ENCODE data around the gene RRAGC.

RRAGC gene

GRCh38 chr1:38829368-38829767 lies 30.2 kb downstream of the RRAGC start:
- no peak for DNase-seq (ENCODE audit: low spot score)
- no peak for TF ChIP-seq CTCF (IDR thresholded peaks at IDR 0.05; ENCODE audit: borderline replicate concordance, control extremely low read depth, extremely low read depth, insufficient read depth, missing control alignments)
- in situ Hi-C loops (cut with MboI; ENCODE audit: low sequenced_read_pairs, unreplicated experiment), result no loop called here

- in situ Hi-C loops (cut with MboI; ENCODE audit: low sequenced_read_pairs, unreplicated experiment), result no loop called here
Observed at GRCh38 chr1:38827318-38827717, 32.3 kb downstream of the RRAGC start.

GRCh38 chr1:38826886-38827285 lies 32.7 kb downstream of the RRAGC start:
- no peak for TF ChIP-seq CTCF (IDR thresholded peaks at IDR 0.05; ENCODE audit: borderline replicate concordance, control extremely low read depth, extremely low read depth, insufficient read depth, missing control alignments)
- DNase-seq (ENCODE audit: low spot score), result no peak

More at GRCh38 chr1:38827318-38827717, 32.3 kb downstream of the RRAGC start:
- TF ChIP-seq CTCF (IDR thresholded peaks at IDR 0.05; ENCODE audit: borderline replicate concordance, control extremely low read depth, extremely low read depth, insufficient read depth, missing control alignments), result no peak
- no peak for DNase-seq (ENCODE audit: low spot score)

GRCh38 chr1:38826262-38826661 lies 33.3 kb downstream of the RRAGC start:
- TF ChIP-seq CTCF (IDR thresholded peaks at IDR 0.05; ENCODE audit: borderline replicate concordance, control extremely low read depth, extremely low read depth, insufficient read depth, missing control alignments), result no peak
- in situ Hi-C loops (cut with MboI; ENCODE audit: low sequenced_read_pairs, unreplicated experiment), result no loop called here
- no peak for DNase-seq (ENCODE audit: low spot score)

More at GRCh38 chr1:38826886-38827285, 32.7 kb downstream of the RRAGC start:
- in situ Hi-C loops (cut with MboI; ENCODE audit: low sequenced_read_pairs, unreplicated experiment), result no loop called here

- in situ Hi-C loops (cut with MboI; ENCODE audit: low sequenced_read_pairs, unreplicated experiment), result loop anchor here (25.0 kb wide), 2 partner anchors 209 to 784 kb away; partner anchors contain the start of gene POU3F1
- no peak for DNase-seq (ENCODE audit: low spot score)
- TF ChIP-seq CTCF (IDR thresholded peaks at IDR 0.05; ENCODE audit: borderline replicate concordance, control extremely low read depth, extremely low read depth, insufficient read depth, missing control alignments), result no peak
Observed at GRCh38 chr1:38820860-38821259, 38.7 kb downstream of the RRAGC start.

- DNase-seq (ENCODE audit: low spot score), result no peak
- no peak for TF ChIP-seq CTCF (IDR thresholded peaks at IDR 0.05; ENCODE audit: borderline replicate concordance, control extremely low read depth, extremely low read depth, insufficient read depth, missing control alignments)
- in situ Hi-C loops (cut with MboI; ENCODE audit: low sequenced_read_pairs, unreplicated experiment), result loop anchor here (25.0 kb wide), 2 partner anchors 207 to 782 kb away; partner anchors contain the start of gene POU3F1
Observed at GRCh38 chr1:38819516-38819915, 40.1 kb downstream of the RRAGC start.
